ENCODE data around the gene CYP4Z1.
"Not testable (repeated sequence)": the region's sequence is repeated elsewhere in the genome, so short reads cannot be mapped to it uniquely, and the experiment has no call there.

The CYP4Z1 gene

DNA sequence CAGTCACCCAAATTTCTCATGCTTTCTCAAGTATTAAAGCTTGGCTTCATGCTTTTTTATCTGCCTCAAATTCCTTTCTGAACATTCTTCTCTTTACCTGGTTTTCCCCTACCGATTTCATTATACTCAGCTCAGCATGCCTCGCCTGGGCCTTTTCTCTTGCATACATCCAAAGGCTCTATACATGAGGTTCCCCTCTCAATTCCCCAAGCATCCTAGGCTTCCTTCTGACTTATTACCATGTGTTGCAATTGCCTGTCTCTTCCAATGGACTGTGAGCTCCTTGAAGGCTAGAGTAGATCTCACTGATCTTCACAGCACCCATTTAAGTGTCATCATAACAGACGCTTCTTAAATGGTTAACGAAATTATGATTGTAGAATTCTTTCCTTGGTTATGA is 46.1 kb downstream of the CYP4Z1 start:
- TF ChIP-seq ZFP3 (CRISPR knock-in tag; IDR thresholded peaks at IDR 0.05): no peak
- TF ChIP-seq ZNF565 (CRISPR knock-in tag; conservative IDR thresholded peaks at IDR 0.05; ENCODE audit: low read depth): no peak
- TF ChIP-seq SNAI2 (CRISPR knock-in tag; IDR thresholded peaks at IDR 0.05): no peak
- no peak for TF ChIP-seq OSR1 (CRISPR knock-in tag; IDR thresholded peaks at IDR 0.05)
- no peak for TF ChIP-seq PPARA (CRISPR knock-in tag; IDR thresholded peaks at IDR 0.05; ENCODE audit: borderline replicate concordance)
- no peak for TF ChIP-seq GLIS3 (CRISPR knock-in tag; IDR thresholded peaks at IDR 0.05)
- TF ChIP-seq, protein P1, sequence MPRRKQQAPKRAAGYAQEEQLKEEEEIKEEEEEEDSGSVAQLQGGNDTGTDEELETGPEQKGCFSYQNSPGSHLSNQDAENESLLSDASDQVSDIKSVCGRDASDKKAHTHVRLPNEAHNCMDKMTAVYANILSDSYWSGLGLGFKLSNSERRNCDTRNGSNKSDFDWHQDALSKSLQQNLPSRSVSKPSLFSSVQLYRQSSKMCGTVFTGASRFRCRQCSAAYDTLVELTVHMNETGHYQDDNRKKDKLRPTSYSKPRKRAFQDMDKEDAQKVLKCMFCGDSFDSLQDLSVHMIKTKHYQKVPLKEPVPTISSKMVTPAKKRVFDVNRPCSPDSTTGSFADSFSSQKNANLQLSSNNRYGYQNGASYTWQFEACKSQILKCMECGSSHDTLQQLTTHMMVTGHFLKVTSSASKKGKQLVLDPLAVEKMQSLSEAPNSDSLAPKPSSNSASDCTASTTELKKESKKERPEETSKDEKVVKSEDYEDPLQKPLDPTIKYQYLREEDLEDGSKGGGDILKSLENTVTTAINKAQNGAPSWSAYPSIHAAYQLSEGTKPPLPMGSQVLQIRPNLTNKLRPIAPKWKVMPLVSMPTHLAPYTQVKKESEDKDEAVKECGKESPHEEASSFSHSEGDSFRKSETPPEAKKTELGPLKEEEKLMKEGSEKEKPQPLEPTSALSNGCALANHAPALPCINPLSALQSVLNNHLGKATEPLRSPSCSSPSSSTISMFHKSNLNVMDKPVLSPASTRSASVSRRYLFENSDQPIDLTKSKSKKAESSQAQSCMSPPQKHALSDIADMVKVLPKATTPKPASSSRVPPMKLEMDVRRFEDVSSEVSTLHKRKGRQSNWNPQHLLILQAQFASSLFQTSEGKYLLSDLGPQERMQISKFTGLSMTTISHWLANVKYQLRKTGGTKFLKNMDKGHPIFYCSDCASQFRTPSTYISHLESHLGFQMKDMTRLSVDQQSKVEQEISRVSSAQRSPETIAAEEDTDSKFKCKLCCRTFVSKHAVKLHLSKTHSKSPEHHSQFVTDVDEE (CRISPR knock-in tag; IDR thresholded peaks at IDR 0.05): no peak
- TF ChIP-seq ZC3H10 (CRISPR knock-in tag; IDR thresholded peaks at IDR 0.05): no peak
- TF ChIP-seq TCF4 (CRISPR knock-in tag; IDR thresholded peaks at IDR 0.05; ENCODE audit: borderline replicate concordance): no peak
- TF ChIP-seq CSDC2 (CRISPR knock-in tag; IDR thresholded peaks at IDR 0.05): no peak
- no peak for TF ChIP-seq ZNF70 (CRISPR knock-in tag; IDR thresholded peaks at IDR 0.05)
- no peak for TF ChIP-seq ZNF8 (CRISPR knock-in tag; IDR thresholded peaks at IDR 0.05)
- TF ChIP-seq, protein P2, sequence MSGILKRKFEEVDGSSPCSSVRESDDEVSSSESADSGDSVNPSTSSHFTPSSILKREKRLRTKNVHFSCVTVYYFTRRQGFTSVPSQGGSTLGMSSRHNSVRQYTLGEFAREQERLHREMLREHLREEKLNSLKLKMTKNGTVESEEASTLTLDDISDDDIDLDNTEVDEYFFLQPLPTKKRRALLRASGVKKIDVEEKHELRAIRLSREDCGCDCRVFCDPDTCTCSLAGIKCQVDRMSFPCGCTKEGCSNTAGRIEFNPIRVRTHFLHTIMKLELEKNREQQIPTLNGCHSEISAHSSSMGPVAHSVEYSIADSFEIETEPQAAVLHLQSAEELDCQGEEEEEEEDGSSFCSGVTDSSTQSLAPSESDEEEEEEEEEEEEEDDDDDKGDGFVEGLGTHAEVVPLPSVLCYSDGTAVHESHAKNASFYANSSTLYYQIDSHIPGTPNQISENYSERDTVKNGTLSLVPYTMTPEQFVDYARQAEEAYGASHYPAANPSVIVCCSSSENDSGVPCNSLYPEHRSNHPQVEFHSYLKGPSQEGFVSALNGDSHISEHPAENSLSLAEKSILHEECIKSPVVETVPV (CRISPR knock-in tag; IDR thresholded peaks at IDR 0.05): no peak
- no peak for TF ChIP-seq ESRRG (CRISPR knock-in tag; IDR thresholded peaks at IDR 0.05)
- TF ChIP-seq, protein P3, sequence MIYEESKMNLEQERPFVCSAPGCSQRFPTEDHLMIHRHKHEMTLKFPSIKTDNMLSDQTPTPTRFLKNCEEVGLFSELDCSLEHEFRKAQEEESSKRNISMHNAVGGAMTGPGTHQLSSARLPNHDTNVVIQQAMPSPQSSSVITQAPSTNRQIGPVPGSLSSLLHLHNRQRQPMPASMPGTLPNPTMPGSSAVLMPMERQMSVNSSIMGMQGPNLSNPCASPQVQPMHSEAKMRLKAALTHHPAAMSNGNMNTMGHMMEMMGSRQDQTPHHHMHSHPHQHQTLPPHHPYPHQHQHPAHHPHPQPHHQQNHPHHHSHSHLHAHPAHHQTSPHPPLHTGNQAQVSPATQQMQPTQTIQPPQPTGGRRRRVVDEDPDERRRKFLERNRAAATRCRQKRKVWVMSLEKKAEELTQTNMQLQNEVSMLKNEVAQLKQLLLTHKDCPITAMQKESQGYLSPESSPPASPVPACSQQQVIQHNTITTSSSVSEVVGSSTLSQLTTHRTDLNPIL (CRISPR knock-in tag; IDR thresholded peaks at IDR 0.05; ENCODE audit: low read depth): no peak
- no peak for ATAC-seq

DNA sequence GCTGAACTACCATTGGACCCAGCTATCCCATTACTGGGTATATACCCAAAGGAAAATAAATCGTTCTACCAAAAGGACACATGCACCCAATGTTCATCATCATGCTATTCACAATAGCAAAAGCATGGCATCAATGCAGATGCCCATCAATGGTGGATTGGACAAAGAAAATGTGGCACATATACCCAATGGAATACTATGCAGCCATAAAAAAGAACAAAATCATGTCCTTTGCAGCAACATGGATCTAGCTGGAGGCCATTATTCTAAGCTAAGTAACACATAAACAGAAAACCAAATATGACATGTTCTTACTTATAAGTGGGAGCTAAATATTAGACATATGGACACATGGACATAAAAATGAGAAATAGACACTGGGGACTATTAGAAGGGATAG is 54.0 kb downstream of the CYP4Z1 start:
- not testable (repeated sequence) for ATAC-seq

DNA sequence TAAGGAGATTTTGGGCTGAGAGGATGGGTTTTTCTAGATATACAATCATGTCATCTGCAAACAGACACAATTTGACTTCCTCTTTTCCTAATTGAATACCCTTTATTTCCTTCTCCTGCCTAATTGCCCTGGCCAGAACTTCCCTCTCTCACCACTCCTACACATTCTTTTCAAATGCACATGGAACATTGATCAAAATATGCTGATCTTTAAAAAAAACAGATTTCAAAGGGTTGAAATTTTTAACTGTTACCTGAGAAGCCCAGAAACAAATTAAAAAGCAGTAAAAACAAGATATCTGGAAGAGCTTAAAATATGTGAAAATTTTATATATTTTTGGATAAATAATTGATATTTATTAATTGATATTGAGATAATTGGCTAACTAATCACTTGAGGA is 57.8 kb downstream of the CYP4Z1 start:
- ATAC-seq: not testable (repeated sequence)

DNA sequence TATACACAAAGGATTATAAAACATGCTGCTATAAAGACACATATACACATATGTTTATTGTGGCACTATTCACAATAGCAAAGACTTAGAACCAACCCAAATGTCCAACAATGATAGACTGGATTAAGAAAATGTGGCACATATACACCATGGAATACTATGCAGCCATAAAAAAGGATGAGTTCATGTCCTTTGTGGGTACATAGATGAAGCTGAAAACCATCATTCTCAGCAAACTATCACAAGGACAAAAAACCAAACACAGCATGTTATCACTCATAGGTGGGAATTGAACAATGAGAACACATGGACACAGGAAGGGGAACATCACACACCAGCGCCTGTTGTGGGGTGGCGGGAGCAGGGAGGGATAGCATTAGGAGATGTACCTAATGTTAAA is 60.0 kb downstream of the CYP4Z1 start:
- not testable (repeated sequence) for ATAC-seq

DNA sequence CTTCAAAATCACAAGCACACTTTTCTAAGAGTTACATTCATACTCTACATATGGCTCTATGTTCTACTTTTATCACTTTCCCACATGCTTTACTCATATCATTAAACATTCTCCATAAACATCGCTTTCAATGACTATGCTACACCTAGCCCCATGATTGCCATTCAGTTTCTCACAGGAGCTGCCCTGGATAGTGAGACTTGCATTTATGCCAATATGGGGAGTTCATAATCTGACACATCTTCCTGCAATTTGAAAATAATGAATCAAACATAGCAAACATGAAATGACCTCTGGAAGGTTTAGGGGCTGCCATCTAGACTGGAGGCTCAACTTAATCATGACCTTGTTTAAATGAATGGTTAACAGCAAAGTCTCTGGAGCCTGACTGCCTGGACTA is 61.2 kb downstream of the CYP4Z1 start:
- TF ChIP-seq TOX (CRISPR knock-in tag; IDR thresholded peaks at IDR 0.05; ENCODE audit: borderline replicate concordance) (no peak), ISL1 (CRISPR knock-in tag; IDR thresholded peaks at IDR 0.05) (no peak), OSR1 (CRISPR knock-in tag; IDR thresholded peaks at IDR 0.05) (no peak)
- TF ChIP-seq, protein P1 (CRISPR knock-in tag; IDR thresholded peaks at IDR 0.05): no peak
- ATAC-seq: no peak

DNA sequence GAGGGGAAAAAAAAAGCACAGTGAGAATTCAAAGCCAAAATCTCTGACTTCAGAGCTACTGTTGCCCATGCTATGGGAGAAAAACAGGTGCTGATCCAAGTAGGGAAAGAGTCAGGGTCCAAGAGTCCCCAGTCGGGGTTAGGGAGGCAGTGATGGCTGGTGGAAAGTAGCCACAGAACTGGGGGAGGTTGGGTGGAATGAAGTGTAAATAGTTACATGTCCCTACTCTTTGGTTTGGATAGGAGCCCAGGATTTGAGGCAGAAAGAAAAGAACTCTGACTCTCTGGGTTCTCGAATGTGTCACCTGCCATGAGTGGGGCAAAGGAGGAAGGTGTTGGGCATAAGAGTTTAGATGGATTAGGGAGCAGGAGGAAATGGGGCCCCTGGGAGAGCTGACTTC is 61.8 kb downstream of the CYP4Z1 start:
- ATAC-seq: not testable (repeated sequence)

DNA sequence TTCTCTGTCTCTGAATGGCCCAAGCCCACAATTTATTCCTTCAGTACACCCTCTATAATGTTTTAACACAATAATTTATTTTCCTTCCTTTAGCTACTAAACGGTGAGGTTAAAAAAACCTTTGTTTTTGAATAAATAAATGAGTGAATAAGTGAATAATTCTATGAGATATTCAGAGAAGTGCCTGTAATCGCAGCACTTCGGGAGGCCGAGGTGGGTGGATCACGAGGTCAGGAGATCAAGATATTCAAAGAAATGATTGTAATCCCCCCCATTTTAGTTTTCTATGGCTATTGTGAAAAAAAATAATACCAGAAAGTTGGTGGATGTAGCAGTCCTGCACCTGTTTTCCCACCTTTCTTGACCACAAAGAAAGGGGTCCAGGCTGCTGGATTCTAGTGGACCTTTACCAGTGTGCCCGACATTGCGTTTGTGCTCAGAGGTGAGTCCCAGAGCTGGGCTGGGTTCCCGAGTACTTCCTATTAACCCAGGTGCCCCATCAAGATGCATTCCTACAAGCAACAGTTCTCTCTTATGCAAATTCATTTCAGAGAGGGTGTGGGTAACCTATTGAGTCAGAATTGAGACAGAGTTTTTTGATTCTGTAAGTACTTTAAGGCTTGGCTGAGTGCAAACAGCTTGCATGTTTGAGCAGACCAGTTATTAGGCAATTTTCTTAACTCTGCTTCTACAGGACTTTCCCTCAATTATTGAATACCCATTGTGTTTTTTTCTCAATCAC is 62.6 kb downstream of the CYP4Z1 start:
- not testable (repeated sequence) for ATAC-seq

DNA sequence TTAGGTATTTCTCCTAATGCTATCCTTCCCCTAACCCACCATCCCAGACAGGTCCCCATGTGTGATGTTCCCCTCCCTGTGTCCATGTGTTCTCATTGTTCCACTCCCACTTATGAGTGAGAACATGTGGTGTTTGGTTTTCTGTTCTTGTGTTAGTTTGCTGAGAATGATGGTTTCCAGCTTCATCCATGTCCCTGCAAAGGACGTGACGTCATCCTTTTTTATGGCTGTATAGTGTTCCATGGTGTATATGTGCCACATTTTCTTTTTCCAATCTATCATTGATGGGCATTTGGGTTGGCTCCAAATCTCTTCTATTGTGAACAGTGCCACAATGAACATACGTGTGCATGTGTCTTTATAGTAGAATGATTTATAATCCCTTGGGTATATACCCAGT is 65.6 kb downstream of the CYP4Z1 start:
- ATAC-seq: not testable (repeated sequence)
